Measurements from ENCODE around the gene ATG4C.

DNA sequence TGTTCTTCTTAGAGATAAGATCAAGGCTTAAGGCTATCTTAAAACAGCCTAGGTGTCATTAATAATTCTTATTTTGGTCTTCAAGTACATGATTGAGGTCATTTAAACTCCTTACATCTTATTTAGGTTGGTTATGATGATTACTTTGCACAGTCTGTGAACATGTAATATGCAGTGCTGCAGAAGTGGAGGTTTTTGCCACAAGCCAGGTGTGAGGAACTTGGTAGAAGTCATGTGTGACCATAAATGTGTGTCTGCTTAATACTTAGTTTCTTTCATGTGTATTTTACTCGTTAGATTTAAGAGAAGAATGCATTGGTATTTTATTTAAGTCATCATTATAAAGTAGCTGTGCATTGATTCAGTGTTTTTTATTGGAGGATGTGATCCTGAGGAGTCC is 10.1 kb downstream of the ATG4C start:
- TF ChIP-seq EZH2 (IDR thresholded peaks at IDR 0.05; ENCODE audit: insufficient read depth, poor library complexity, severe bottlenecking) (no peak), EZH2phosphoT487 (IDR thresholded peaks at IDR 0.05; ENCODE audit: insufficient read depth, low read depth) (no peak)

Data from GM23248 (cell line).